H1 (cell line): ENCODE data around the gene ZNF608. TPM values are rescaled to one million over a fixed set of nuclear protein-coding genes. Genes with fewer than 3 reads are reported as not detected.

Source experiments
- CTCF ChIA-PET: fragments of 300-600 bp; sonication (Branson Sonifier 250); formaldehyde crosslinking; loops from one replicate; lab custom pipeline; 2021; ENCODE audit not compliant: partially characterized antibody; lab: Charles Lee
- POLR2A ChIA-PET: fragments of 300-600 bp; sonication (Branson Sonifier 250); formaldehyde crosslinking; loops from one replicate; lab custom pipeline; 2021; ENCODE audit warnings: inconsistent platforms; ENCODE audit not compliant: partially characterized antibody; lab: Charles Lee
- DNase-seq, 2 experiments: peaks; one replicate each; pipeline versions ENCODE4 v3.0.0 to v3.0.0-alpha.2; 2010 to 2022; ENCODE audit warnings: low spot score in 2 of 2, low read depth in 1 of 2, mixed read lengths in 1 of 2
- FAIRE-seq: peaks from 2 replicates; lab custom pipeline; 2011; peaks lifted over from hg19 to GRCh38; lab: Jason Lieb, UNC
- H2AFZ ChIP-seq: 2 replicates; pipeline ENCODE4 v1.8.1; 2012; ENCODE audit warnings: low read length, inconsistent platforms
- H2AK5ac ChIP-seq: 2 replicates; pipeline ENCODE4 v1.6.1; 2013; ENCODE audit warnings: low read depth, low read length
- H2BK120ac ChIP-seq: replicated peaks from 2 replicates; pipeline ENCODE3; 2013; ENCODE audit warnings: low read depth, low read length, inconsistent platforms
- H2BK12ac ChIP-seq: 2 replicates; pipeline ENCODE4 v1.6.1; 2013; ENCODE audit warnings: low read depth, low read length
- H2BK15ac ChIP-seq: 2 replicates; pipeline ENCODE4 v1.6.1; 2013; ENCODE audit warnings: low read length
- H2BK20ac ChIP-seq: 2 replicates; pipeline ENCODE4 v1.6.1; 2013; ENCODE audit warnings: low read length
- H2BK5ac ChIP-seq: 2 replicates; pipeline ENCODE4 v1.6.1; 2013; ENCODE audit warnings: low read depth, low read length
- H3K14ac ChIP-seq: 2 replicates; pipeline ENCODE4 v1.6.1; 2013; ENCODE audit warnings: inconsistent platforms; ENCODE audit not compliant: insufficient read length
- H3K18ac ChIP-seq: 2 replicates; pipeline ENCODE4 v1.6.1; 2013; ENCODE audit warnings: low read length; ENCODE audit errors: extremely low read depth
- H3K23ac ChIP-seq: 2 replicates; pipeline ENCODE4 v1.6.1; 2013; ENCODE audit warnings: inconsistent platforms; ENCODE audit not compliant: insufficient read length
- H3K23me2 ChIP-seq: 2 replicates; pipeline ENCODE4 v1.6.1; 2013; ENCODE audit warnings: low read depth, low read length
- H3K27ac ChIP-seq: 2 replicates; pipeline ENCODE4 v1.6.1; 2011; ENCODE audit warnings: low read depth, low read length, inconsistent platforms
- H3K27me3 ChIP-seq, 4 experiments: replicated peaks in 1 of 4; 1 replicate in 1 of 4; 2 replicates in 3 of 4; pipeline versions ENCODE4 v1.6.1 to v1.8.1; 2011 to 2013; ENCODE audit warnings: low read length in 3 of 4, mild to moderate bottlenecking in 3 of 4, inconsistent platforms in 2 of 4, mixed read lengths in 2 of 4, moderate library complexity in 1 of 4; ENCODE audit not compliant: control insufficient read depth in 3 of 4, insufficient read depth in 3 of 4; ENCODE audit errors: extremely low read depth in 1 of 4
- H3K36me3 ChIP-seq, 4 experiments: 2 replicates each; pipeline versions ENCODE4 v1.6.1 to v1.8.1; 2011 to 2013; ENCODE audit warnings: mild to moderate bottlenecking in 4 of 4, low read length in 3 of 4, moderate library complexity in 2 of 4, control low read depth in 1 of 4, inconsistent platforms in 1 of 4; ENCODE audit not compliant: insufficient read depth in 4 of 4, control insufficient read depth in 2 of 4
- H3K4ac ChIP-seq: replicated peaks from 2 replicates; pipeline ENCODE3; 2013; ENCODE audit warnings: low read length, low read depth, mixed read lengths, inconsistent platforms; ENCODE audit not compliant: insufficient read length
- H3K4me1 ChIP-seq, 4 experiments: replicated peaks in 1 of 4; 1 replicate in 1 of 4; 2 replicates in 3 of 4; pipeline versions ENCODE4 v1.6.1 to v1.8.1; 2011 to 2013; ENCODE audit warnings: low read length in 3 of 4, inconsistent platforms in 2 of 4, mixed read lengths in 1 of 4; ENCODE audit not compliant: insufficient read depth in 4 of 4, control insufficient read depth in 3 of 4
- H3K4me2 ChIP-seq, 2 experiments: 2 replicates each; pipeline versions ENCODE4 v1.6.1 to v1.8.1; 2011 to 2013; ENCODE audit warnings: low read depth in 2 of 2, low read length in 2 of 2, control low read depth in 1 of 2, inconsistent platforms in 1 of 2, mild to moderate bottlenecking in 1 of 2; ENCODE audit not compliant: insufficient read depth in 1 of 2
- H3K4me3 ChIP-seq, 4 experiments: fragments of 200-600, 300-600 bp in 1 of 4; sonication (generic), shearing (Covaris generic), sonication (Bioruptor Twin) in 1 of 4; 2 replicates each; pipeline versions ENCODE4 v1.5.1 to v1.8.1; 2011 to 2016; ENCODE audit warnings: low read length in 4 of 4, low read depth in 3 of 4, control low read depth in 2 of 4, inconsistent platforms in 2 of 4, mild to moderate bottlenecking in 2 of 4, mixed read lengths in 1 of 4, moderate library complexity in 1 of 4; ENCODE audit not compliant: insufficient read depth in 2 of 4; ENCODE audit errors: extremely low read depth in 1 of 4
- H3K56ac ChIP-seq: replicated peaks from 2 replicates; pipeline ENCODE3; 2013; ENCODE audit warnings: low read depth, mild to moderate bottlenecking, mixed read lengths, low read length, inconsistent platforms; ENCODE audit not compliant: insufficient read length
- H3K79me1 ChIP-seq: 2 replicates; pipeline ENCODE4 v1.6.1; 2013; ENCODE audit warnings: low read depth, low read length, control low read depth
- H3K79me2 ChIP-seq, 2 experiments: 2 replicates each; pipeline versions ENCODE4 v1.6.1 to v1.8.1; 2012 to 2013; ENCODE audit warnings: low read length in 2 of 2, mild to moderate bottlenecking in 2 of 2, inconsistent platforms in 1 of 2; ENCODE audit not compliant: insufficient read depth in 2 of 2, control insufficient read depth in 1 of 2
- H3K9ac ChIP-seq, 4 experiments: replicated peaks in 1 of 4; 1 replicate in 1 of 4; 2 replicates in 3 of 4; pipeline versions ENCODE4 v1.6.1 to v1.8.1; 2011 to 2013; ENCODE audit warnings: low read depth in 3 of 4, low read length in 3 of 4, control low read depth in 2 of 4, mild to moderate bottlenecking in 2 of 4, moderate library complexity in 2 of 4, inconsistent platforms in 1 of 4; ENCODE audit errors: extremely low read depth in 1 of 4
- H3K9me3 ChIP-seq, 2 experiments: 2 replicates each; pipeline versions ENCODE4 v1.6.1 to v1.8.1; 2012 to 2013; ENCODE audit warnings: mild to moderate bottlenecking in 2 of 2, moderate library complexity in 2 of 2, control low read depth in 1 of 2, inconsistent platforms in 1 of 2, low read depth in 1 of 2, low read length in 1 of 2, mixed read lengths in 1 of 2; ENCODE audit not compliant: insufficient read depth in 2 of 2
- H4K20me1 ChIP-seq, 2 experiments: replicated peaks in 1 of 2; 2 replicates each; pipeline versions ENCODE3 to v1.8.1; 2011 to 2013; ENCODE audit warnings: inconsistent platforms in 2 of 2, low read length in 2 of 2, mild to moderate bottlenecking in 1 of 2; ENCODE audit not compliant: insufficient read depth in 2 of 2, control insufficient read depth in 1 of 2
- H4K5ac ChIP-seq: 2 replicates; pipeline ENCODE4 v1.6.1; 2013; ENCODE audit warnings: low read length, low read depth, mixed read lengths, inconsistent platforms; ENCODE audit not compliant: insufficient read length
- H4K8ac ChIP-seq: 2 replicates; pipeline ENCODE4 v1.8.0; 2013; ENCODE audit warnings: mild to moderate bottlenecking, moderate library complexity, low read length, inconsistent platforms; ENCODE audit not compliant: insufficient read depth; ENCODE audit errors: extremely low read depth
- H4K91ac ChIP-seq: replicated peaks from 2 replicates; pipeline ENCODE3; 2013; ENCODE audit warnings: low read length, mixed read lengths, inconsistent platforms; ENCODE audit not compliant: insufficient read length
- CTCF ChIP-seq, 3 experiments: IDR thresholded peaks; 1 replicate in 2 of 3; 2 replicates in 1 of 3; pipeline versions ENCODE4 v1.5.1 to v1.6.1; 2011; ENCODE audit warnings: low read length in 3 of 3, mild to moderate bottlenecking in 3 of 3, inconsistent platforms in 2 of 3, low read depth in 1 of 3, moderate library complexity in 1 of 3; ENCODE audit not compliant: insufficient read depth in 1 of 3; ENCODE audit errors: control extremely low read depth in 1 of 3
- TEAD4 ChIP-seq: IDR thresholded peaks from 2 replicates; pipeline ENCODE4 v1.6.1; 2012; ENCODE audit warnings: low read depth, low read length, inconsistent platforms, mixed read lengths
- WGBS, 2 experiments: shearing (Covaris generic) in 1 of 2; methylation state at CpG; one replicate each; pipeline versions ENCODE4 v1.1.6 to v1.1.7; 2013 to 2015; ENCODE audit warnings: low lambda C conversion rate in 2 of 2, mixed read lengths in 2 of 2, inconsistent platforms in 1 of 2, low coverage in 1 of 2, missing lambda C conversion rate in 1 of 2; ENCODE audit not compliant: insufficient replicate concordance in 2 of 2, insufficient coverage in 1 of 2, insufficient read length in 1 of 2; ENCODE audit errors: extremely low coverage in 1 of 2, missing lambda C conversion rate in 1 of 2; 5-methylcytosine and 5-hydroxymethylcytosine counted together
- polyA plus RNA-seq, 7 experiments: library from polyadenylated mRNA; depleted of rRNA in 3 of 7; stranded (reverse) in 5 of 7; unstranded in 2 of 7; fragments of >200 nt in 5 of 7; fragments of 200-250 nt in 2 of 7; gene quantifications; 1 replicate in 5 of 7; 2 replicates in 1 of 7; 4 replicates in 1 of 7; pipeline versions ENCODE4 v1.2.1 to v1.2.3, GENCODE V29; 2011 to 2013; ENCODE audit warnings: missing spikeins in 2 of 7, mixed read lengths in 2 of 7
- total RNA-seq: library from RNA; stranded (reverse); fragmentation: NEBNext Ultra II Directional; extraction: Animal tissue kit (Norgen Biotek cat#: 25700); gene quantifications from 2 replicates; pipeline ENCODE4 v1.2.1, GENCODE V29; 2021

Gene ZNF608
- total and polyA plus RNA-seq, 2 of the 8 experiments (the other 6 are each of a cell fraction or from before 2014, with no cell fraction given): 17.2 to 40.8 TPM

- no peak overlapping the region for H2BK15ac ChIP-seq
- no peak overlapping the region for H4K8ac ChIP-seq
- H3K9me3 ChIP-seq: no peaks in the 10 kb centered on the region
- no peak overlapping the region for H3K9ac ChIP-seq
- H3K4me2 ChIP-seq: peak overlapping the region in 1 of 2 experiments; percentile 49; a peak in 3 of 4 replicates
- H3K18ac ChIP-seq: no peak overlapping the region
- H3K79me2 ChIP-seq: peaks cover 19 to 100% of the 10 kb centered on the region in 2 experiments
- no peak overlapping the region for H4K91ac ChIP-seq
- TF ChIP-seq TEAD4: peak; percentile 89
- TF ChIP-seq CTCF (IDR thresholded peaks at IDR 0.05; ENCODE audit: control extremely low read depth in 1 of 3, insufficient read depth in 1 of 3, low read depth in 1 of 3, low read length in 3 of 3): no peak
- TF ChIP-seq, all 59 proteins: peak for 1
- Histone ChIP-seq H3K4me3 (0 out of 8 replicates have a peak overlapping the region, but pooled peaks of 1 of the 4 experiments have one; percentile 4), H3K23me2 (no peaks in the 10 kb centered on the region), H3K4me1 (peaks cover 0 to 39% (median 31%) of the 10 kb centered on the region in 4 experiments), H2AFZ (no peak overlapping the region), H3K27me3 (peaks cover 0 to 1% (median 0%) of the 10 kb centered on the region in 4 experiments; a peak in 1 of 7 replicates), H2AK5ac (no peak overlapping the region), H3K56ac (no peak overlapping the region), H2BK12ac (no peak overlapping the region; the same call in 1 of the 2 replicates), H2BK120ac (no peak overlapping the region), H3K36me3 (peaks cover 0 to 5% (median 0%) of the 10 kb centered on the region in 4 experiments; a peak in 2 of 8 replicates), H3K79me1 (peaks cover 13% of the 10 kb centered on the region; the same call in 1 of the 2 replicates), H4K20me1 (peaks cover 0 to 11% of the 10 kb centered on the region in 2 experiments), H2BK20ac (no peak overlapping the region), H3K23ac (no peak overlapping the region), H3K14ac (no peak overlapping the region), H2BK5ac (no peak overlapping the region), H3K27ac (no peak overlapping the region), H3K4ac (no peak overlapping the region), H4K5ac (no peak overlapping the region)
- ChIA-PET CTCF (no interaction called here), POLR2A (no interaction called here)
- FAIRE-seq: peak; percentile 62
- DNase-seq: no peak
- WGBS, 2 experiments: 64% methylated on average over 9 of the region's 9 CpGs; no CpG with 5 or more reads in 1 of the 2 experiments
Observed at GRCh38 chr5:124701016-124701415, 45.4 kb downstream of the ZNF608 start.
